Stimulated activated naive CD4-positive, alpha-beta T cell (primary cell): ENCODE data around the gene TGM3.

Experiments
- DNase-seq, 6 experiments: peaks; one replicate each; lab custom pipeline; 2025; lab: John Stamatoyannopoulos, UW

The TGM3 gene

GRCh38 chr20:2380601-2381000 is 84.8 kb downstream of the TGM3 start, which contains the start of gene TGM6:
TSS of gene TGM6 (plus strand) at chr20:2380901. CDS start at chr20:2380969, 68 bp downstream.
- DNase-seq: no peak

- DNase-seq: no peak
These were observed 85.5 kb downstream of the TGM3 start for GRCh38 chr20:2381303-2381702.

- DNase-seq: no peak
These were observed 87.0 kb downstream of the TGM3 start for GRCh38 chr20:2382833-2383232.

- no peak for DNase-seq
These were observed 89.2 kb downstream of the TGM3 start for GRCh38 chr20:2385026-2385425.

- DNase-seq: no peak
These were observed 89.7 kb downstream of the TGM3 start for GRCh38 chr20:2385496-2385895.

- DNase-seq: no peak
These were observed 90.8 kb downstream of the TGM3 start for GRCh38 chr20:2386516-2387179.

- no peak for DNase-seq
These were observed 91.4 kb downstream of the TGM3 start for GRCh38 chr20:2387180-2387577.

- no peak for DNase-seq
These were observed 91.8 kb downstream of the TGM3 start for GRCh38 chr20:2387580-2387979.
